Bronchial epithelial cell (primary cell): ENCODE results near the gene ANKRD44. TPM values are rescaled to one million over a fixed set of nuclear protein-coding genes. Genes with fewer than 3 reads are reported as not detected.
"Not testable (repeated sequence)": the region's sequence is repeated elsewhere in the genome, so short reads cannot be mapped to it uniquely, and the experiment has no call there.

ENCODE experiments used
- DNase-seq: peaks from one replicate; pipeline ENCODE4 v3.0.0-alpha.2; 2010; ENCODE audit warnings: low read depth
- FAIRE-seq: peaks from 2 replicates; lab custom pipeline; 2011; peaks lifted over from hg19 to GRCh38; lab: Jason Lieb, UNC
- H3K27me3 ChIP-seq: 2 replicates; pipeline ENCODE4 v1.5.1; 2011; ENCODE audit warnings: low read length; ENCODE audit not compliant: control insufficient read depth, insufficient read depth
- H3K36me3 ChIP-seq: 2 replicates; pipeline ENCODE4 v1.5.1; 2011; ENCODE audit warnings: low read length; ENCODE audit not compliant: control insufficient read depth, insufficient read depth
- H3K4me3 ChIP-seq: 2 replicates; pipeline ENCODE4 v1.5.1; 2011; ENCODE audit warnings: mild to moderate bottlenecking, low read depth, low read length, control low read depth
- CTCF ChIP-seq: IDR thresholded peaks from 2 replicates; pipeline ENCODE4 v1.5.1; 2011; ENCODE audit warnings: mild to moderate bottlenecking, moderate library complexity, low read length, control low read depth, inconsistent platforms; ENCODE audit not compliant: insufficient read depth, severe bottlenecking
- total RNA-seq: library from RNA; depleted of rRNA; stranded (reverse); fragments of >200 nt; gene quantifications from 2 replicates; pipeline ENCODE4 v1.2.1, GENCODE V29; 2014

The ANKRD44 gene
- total RNA-seq, 1 donor from 2014 or later, result 0.26 TPM

DNA sequence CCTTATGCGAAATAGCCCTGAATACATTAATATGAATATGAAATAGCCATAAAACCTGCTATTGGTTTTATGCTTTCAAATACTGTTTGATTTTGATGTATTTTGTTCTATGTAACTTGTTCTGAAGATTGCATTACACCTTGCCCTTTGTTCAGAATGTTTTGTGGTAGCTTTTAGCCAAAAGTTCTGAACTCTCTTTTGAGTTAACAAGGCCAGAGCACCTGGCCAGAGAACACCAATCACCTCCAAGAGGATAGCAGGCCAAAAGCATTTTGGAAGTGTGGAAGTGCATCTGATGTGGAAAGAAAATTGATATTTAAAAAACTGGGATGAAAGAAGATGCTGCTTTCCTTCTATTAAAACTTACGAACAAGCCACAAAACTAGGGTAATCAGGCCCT, 297.5 kb downstream of the ANKRD44 start:
- no peak for TF ChIP-seq CTCF
- Histone ChIP-seq H3K27me3 (no peaks in the 10 kb centered on the region), H3K36me3 (no peaks in the 10 kb centered on the region), H3K4me3 (no peak overlapping the region)
- no peak for DNase-seq
- no peak for FAIRE-seq

DNA sequence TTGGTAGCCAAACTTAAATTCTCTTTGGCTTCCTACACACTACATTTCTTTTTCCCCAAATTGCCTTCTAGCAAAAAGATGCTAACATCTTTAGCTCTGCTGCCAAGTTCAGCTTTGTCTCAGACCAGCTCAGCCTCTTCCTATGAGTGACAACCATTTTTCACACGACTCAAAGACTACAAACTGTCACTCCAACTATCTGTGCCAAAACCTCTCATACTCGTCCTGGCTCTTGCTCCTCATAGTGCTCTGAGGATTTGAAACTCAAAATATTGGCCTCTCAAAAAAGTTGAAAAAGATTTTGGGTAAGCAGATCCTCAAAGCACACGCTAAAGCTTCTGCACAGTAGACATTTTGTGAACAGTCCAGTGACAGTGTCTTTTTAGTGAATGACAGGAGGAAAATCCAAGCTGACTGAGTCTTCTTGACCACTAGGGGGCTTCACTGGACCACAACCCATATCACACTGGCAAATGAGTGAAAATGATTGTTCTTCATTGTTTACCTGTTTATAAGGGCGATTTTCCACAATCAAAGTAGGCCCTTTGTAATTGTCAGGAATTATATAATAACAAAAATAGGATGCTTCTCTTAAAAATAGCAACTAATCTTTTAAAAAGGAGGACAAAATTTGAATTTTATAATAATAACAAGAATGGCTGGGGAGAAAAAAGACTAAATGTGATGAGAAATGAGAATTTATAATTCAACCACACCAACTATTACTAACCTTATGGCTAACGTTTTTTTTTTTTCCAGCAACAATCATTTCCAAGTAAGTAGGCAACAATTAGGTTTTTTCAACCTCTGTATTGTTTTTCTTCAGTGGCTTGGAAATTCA, 298.6 kb downstream of the ANKRD44 start:
- FAIRE-seq (no peak), DNase-seq (peak; percentile 50)
- no peaks in the 10 kb centered on the region for H3K27me3 ChIP-seq
- TF ChIP-seq CTCF, result peak; percentile 84
- H3K36me3 ChIP-seq, result no peaks in the 10 kb centered on the region
- no peak overlapping the region for H3K4me3 ChIP-seq

- Histone ChIP-seq H3K27me3 (no peaks in the 10 kb centered on the region), H3K36me3 (no peaks in the 10 kb centered on the region), H3K4me3 (no peak overlapping the region)
- FAIRE-seq (no peak), DNase-seq (no peak)
- no peak for TF ChIP-seq CTCF
Observed at GRCh38 chr2:197011021-197011417, 299.6 kb downstream of the ANKRD44 start.

DNA sequence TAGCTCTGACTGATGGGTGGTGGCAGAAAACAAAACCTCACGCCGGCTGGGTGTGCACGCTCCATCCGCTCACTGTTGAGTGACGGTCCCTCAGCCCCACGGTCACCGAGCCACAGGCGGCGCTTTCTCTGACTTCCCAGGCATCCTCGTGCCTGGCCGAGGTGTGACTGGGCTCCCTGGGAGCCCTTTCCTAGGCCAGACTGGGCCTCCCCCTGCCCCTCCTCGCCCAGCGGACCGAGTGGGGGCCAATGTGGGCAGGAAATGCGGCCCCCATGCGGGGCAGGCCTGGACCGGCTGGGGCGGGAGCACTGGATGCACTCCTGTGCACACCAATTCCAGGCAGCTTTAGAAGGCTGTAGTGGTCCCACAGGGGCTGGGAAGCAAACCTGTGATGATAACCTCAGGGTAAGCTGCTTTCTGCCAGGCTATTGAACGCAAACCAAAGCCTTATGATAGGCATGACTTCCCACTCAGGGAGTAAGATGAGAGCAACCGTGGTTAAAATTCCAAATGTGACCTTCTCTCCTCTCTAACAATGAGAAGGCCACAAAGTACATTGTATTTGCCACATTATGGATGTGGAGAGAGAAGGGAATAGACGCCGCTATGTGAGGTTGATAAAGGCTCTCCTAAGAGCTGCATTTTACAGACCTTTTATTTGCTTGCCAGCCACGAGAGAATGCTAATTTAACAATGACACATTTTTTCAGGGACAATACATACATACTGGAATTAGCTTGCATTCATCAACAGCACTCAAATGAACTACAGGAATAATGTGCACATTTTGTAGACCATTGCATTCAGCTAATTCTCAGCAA, 300.2 kb downstream of the ANKRD44 start:
- Histone ChIP-seq H3K27me3 (no peaks in the 10 kb centered on the region), H3K36me3 (no peaks in the 10 kb centered on the region), H3K4me3 (no peak overlapping the region)
- TF ChIP-seq CTCF, result no peak
- DNase-seq (no peak), FAIRE-seq (no peak)

- not testable (repeated sequence) for H3K27me3 ChIP-seq, FAIRE-seq, H3K4me3 ChIP-seq, DNase-seq, H3K36me3 ChIP-seq
Observed at GRCh38 chr2:197008741-197009341, 301.7 kb downstream of the ANKRD44 start.
